ENCODE data around the gene TEX29.

DNA sequence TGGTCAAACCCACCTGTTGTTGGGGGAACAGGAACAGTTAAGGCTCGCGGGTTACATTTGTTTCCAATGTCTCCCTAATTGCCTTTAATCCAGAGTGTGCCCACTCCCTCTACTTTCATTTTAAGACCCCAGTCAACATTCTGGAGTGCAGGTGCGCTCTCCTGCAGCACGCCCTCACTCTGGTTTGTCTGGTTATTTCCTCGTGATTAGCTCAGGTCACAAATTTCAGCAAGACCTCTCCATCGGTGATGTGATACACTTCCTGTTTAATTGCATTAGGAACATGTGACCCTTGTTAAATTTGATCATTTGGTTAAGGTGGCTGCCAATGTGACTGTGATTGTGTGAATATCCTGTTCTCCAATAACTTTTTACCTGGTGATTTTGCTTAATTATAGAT lies 53.0 kb downstream of the TEX29 start:
- TF ChIP-seq, protein P1, sequence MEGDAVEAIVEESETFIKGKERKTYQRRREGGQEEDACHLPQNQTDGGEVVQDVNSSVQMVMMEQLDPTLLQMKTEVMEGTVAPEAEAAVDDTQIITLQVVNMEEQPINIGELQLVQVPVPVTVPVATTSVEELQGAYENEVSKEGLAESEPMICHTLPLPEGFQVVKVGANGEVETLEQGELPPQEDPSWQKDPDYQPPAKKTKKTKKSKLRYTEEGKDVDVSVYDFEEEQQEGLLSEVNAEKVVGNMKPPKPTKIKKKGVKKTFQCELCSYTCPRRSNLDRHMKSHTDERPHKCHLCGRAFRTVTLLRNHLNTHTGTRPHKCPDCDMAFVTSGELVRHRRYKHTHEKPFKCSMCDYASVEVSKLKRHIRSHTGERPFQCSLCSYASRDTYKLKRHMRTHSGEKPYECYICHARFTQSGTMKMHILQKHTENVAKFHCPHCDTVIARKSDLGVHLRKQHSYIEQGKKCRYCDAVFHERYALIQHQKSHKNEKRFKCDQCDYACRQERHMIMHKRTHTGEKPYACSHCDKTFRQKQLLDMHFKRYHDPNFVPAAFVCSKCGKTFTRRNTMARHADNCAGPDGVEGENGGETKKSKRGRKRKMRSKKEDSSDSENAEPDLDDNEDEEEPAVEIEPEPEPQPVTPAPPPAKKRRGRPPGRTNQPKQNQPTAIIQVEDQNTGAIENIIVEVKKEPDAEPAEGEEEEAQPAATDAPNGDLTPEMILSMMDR (IDR thresholded peaks at IDR 0.05; ENCODE audit: low read length): no peak
- no peak for TF ChIP-seq EZH2 (IDR thresholded peaks at IDR 0.05; ENCODE audit: borderline replicate concordance, low read length)

Data from OCI-LY1 (cell line).